Activated T-helper 9 cell treated with anti-CD3 and anti-CD28 coated beads, Interleukin-2, amount 50 U/mL, for 16 hours (primary cell): ENCODE data around the gene RDH16.
"Not testable (repeated sequence)": the region's sequence is repeated elsewhere in the genome, so short reads cannot be mapped to it uniquely, and the experiment has no call there.

Experiments
- DNase-seq: peaks from one replicate; pipeline ENCODE4 v3.0.0-alpha.2; 2020; ENCODE audit warnings: low read depth

Gene RDH16

DNA sequence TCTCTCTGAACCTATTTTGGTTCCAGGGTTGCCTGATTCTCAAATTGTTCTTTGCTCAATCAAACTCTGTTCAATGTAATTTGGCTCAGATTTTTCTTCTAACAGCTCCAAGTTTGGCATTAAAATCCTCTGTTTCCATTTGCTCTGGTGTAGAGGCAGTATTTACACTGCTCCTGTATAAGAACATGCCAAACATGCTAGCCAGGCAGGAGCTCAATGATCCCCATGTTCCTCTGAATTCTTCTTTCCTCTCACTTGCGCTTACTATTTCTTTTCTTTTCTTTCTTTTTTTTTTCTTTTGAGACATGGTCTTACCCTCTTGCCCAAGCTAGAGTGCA is 40.4 kb downstream of the RDH16 start:
- DNase-seq = no peak

DNA sequence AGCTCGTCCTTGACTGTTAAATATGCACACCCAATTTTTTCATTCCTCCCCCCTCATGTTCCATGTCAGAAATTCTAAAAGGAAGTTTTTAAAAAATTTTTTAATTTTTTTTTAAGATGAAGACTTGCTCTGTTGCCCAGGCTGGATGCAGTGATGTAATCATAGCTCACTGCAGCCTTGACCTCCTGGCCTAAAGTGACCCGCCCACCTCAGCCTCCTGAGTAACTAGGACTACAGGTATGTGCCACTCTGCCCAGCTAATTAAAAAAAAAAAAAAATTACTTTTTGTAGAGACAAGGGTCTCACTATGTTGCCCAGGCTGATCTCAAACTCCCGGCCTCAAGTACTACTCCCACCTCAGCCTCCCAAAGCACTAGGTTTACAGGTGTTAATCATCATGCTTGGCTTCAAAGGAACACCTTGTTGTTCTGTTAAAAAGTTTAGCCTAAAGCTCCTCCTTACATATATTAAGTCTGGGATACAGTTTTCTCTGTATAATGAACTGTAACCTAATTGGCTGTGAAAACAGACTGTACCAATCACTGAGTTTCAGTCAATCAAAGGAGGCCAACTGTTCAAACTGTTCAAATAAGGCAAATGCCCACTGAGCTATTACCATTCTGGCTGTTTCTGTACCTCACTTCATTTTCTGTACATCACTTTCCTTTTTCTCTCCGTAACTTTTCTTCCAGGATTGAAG is 41.0 kb downstream of the RDH16 start:
- no peak for DNase-seq

DNA sequence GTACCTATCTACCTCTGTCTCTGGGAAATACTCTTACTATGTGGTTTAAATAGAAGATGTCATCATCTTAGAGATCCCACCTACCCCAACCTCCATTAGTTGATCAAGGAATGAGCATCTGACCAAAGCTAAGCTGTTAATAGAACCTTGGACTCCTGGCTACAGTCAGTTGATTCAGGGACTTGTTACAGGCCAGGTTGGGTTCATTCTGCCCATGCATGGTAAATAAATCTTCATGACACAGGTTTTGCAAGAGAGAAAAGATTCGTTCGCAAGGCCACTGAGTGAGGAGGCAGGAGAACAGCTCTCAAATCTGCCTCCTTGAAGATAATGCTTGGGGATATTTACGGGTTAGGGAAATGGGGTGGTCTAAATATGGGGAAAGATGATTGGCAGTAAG is 42.7 kb downstream of the RDH16 start:
- DNase-seq = no peak

DNA sequence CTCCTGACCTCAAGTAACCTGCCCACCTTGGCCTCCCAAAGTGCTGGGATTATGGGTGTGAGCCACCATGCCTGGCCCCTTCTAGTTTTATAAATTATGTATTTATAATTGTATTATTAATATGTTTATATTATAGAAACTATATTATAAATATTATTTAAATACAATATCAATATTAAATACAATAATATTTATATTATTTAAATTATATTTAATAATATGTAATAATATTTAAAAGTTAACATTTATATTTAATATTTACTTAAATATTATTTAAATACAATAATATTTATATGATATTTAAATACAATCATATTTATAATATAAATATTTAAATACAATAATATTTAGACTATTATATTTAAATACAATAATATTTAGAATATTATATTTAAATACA is 43.2 kb downstream of the RDH16 start:
- DNase-seq = no peak

DNA sequence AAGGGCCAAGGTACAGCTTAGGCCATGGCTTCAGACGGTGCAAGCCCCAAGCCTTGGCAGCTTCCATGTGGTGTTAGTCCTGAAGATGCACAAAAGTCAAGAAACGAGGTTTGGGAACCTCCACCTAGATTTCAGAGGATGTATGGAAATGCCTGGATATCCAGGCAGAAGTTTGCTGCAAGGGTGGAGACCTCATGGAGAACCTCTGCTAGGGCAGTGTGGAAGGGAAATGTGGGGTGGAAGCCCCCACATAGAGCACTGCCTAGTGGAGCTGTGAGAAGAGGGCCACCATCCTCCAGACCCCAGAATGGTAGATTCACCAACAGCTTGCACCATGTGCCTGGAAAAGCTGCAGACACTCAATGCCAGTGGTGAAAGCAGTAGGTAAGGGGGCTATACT is 48.0 kb downstream of the RDH16 start:
- DNase-seq = not testable (repeated sequence)

DNA sequence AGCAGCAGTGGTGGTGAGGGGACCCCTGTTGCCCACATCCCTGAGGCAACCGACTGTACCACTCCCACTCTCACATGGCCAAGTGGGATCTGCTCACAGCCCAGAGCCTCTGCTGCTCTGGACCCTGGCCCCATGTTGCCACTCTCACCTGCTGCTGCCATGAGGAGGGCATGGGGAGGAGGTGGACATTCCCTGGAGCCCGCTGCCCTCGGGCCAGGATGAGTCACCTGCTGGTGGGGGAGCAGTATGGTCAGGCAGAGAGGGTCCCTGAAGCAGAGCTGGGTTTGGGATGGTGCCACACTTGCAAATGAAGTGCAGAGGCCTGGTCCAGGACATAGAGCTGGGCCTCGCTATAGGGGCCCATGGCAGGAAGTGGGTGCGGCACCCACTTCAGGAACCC is 49.3 kb downstream of the RDH16 start:
- DNase-seq = no peak

DNA sequence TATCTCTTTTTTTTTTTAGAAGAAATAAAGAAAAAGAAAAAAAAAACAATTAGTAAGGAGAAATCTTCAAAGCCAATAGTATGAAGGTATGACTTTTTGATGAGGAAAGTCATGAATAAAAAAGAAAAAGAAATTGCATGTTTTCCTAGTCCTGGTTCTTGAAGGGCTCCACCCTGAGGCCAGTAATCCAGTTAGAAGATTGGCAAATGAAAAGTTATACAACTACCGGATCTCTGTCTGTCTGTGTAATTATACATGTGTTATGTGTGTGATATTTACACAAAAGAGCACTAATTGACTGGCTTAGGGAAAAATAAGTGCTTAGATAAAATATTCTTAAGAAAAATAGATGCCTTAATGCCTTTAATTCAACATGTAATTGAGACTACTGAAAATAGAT is 51.6 kb downstream of the RDH16 start:
- no peak for DNase-seq

DNA sequence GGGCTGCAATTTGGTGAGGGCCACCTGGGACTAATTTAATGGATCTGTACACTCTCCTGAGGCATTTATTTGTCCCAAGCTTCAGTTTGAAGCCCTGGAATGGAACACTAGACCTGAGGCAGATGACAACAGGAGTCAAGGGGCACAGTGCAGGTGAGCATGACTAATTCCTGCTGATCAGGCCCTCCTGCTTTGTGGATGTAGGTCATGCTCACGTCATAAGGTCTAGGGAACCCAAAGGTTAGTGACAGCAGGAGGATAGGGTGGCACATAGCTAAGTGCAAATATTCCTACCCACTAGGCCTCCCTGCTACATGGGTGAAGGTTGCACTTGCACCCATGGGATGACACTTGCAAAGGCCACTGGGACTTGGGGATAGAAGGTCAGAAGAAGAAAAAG is 54.0 kb downstream of the RDH16 start:
- DNase-seq = no peak
